Measurements from ENCODE around the gene DNAAF1.

DNA sequence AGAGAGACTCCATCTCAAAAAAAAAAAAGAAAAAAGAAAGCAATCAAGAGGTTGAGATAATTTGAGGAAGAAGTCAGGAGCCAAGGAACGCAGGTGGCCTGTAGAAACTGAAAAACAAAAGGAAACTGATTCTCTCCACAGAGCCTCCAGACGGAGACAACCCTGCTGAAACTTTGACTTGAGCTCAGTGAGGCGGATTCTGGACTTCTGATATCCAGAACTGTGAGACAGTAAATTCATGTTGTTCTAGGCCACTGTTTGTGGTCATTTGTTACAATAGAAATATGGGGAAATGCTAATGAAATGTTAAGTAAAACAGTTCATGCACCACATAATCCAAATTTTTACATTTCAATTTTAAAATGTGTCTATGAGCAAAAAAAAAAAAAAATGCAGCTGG lies 33.6 kb upstream of the DNAAF1 start:
- TF ChIP-seq, protein P1, sequence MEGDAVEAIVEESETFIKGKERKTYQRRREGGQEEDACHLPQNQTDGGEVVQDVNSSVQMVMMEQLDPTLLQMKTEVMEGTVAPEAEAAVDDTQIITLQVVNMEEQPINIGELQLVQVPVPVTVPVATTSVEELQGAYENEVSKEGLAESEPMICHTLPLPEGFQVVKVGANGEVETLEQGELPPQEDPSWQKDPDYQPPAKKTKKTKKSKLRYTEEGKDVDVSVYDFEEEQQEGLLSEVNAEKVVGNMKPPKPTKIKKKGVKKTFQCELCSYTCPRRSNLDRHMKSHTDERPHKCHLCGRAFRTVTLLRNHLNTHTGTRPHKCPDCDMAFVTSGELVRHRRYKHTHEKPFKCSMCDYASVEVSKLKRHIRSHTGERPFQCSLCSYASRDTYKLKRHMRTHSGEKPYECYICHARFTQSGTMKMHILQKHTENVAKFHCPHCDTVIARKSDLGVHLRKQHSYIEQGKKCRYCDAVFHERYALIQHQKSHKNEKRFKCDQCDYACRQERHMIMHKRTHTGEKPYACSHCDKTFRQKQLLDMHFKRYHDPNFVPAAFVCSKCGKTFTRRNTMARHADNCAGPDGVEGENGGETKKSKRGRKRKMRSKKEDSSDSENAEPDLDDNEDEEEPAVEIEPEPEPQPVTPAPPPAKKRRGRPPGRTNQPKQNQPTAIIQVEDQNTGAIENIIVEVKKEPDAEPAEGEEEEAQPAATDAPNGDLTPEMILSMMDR (IDR thresholded peaks at IDR 0.05): no peak
- TF ChIP-seq POLR2A (IDR thresholded peaks at IDR 0.05) (no peak), POLR2AphosphoS5 (IDR thresholded peaks at IDR 0.05) (no peak)
